MCF 10A (cell line): Measurements from ENCODE around the gene GCFC2. TPM values are rescaled to one million over a fixed set of nuclear protein-coding genes. Genes with fewer than 3 reads are reported as not detected.

Experiments
- Bru-seq: library from RNA; stranded (reverse); fragments of 400-500 nt; gene quantifications from one replicate; lab custom pipeline; 2021; lab: Mats Ljungman, UMichigan
- BruChase-seq, 2 experiments: library from RNA; stranded (reverse); fragments of 400-500 nt; gene quantifications; one replicate each; lab custom pipeline; 2021; lab: Mats Ljungman, UMichigan
- BruUV-seq: library from RNA; stranded (reverse); fragments of 400-500 nt; replicated peaks from 2 replicates; lab custom pipeline; 2021; lab: Mats Ljungman, UMichigan
- CTCF ChIA-PET: fragments of 300-600 bp; sonication (Branson Sonifier 250); formaldehyde crosslinking; extraction: SDS; loops from one replicate; lab custom pipeline; 2021; ENCODE audit warnings: antibody characterized with exemption, inconsistent platforms; lab: Yijun Ruan, JAX
- POLR2A ChIA-PET: fragments of 300-600, 350-650 bp; sonication (Branson Sonifier 250); formaldehyde crosslinking; extraction: SDS; loops from one replicate; lab custom pipeline; 2020; ENCODE audit warnings: antibody characterized with exemption, inconsistent platforms; lab: Yijun Ruan, JAX
- DNase-seq: peaks from one replicate; pipeline ENCODE4 v3.0.0-alpha.2; 2018; ENCODE audit not compliant: unreplicated experiment
- H3K27ac Mint-ChIP-seq: one replicate; pipeline ENCODE4 v1.8.0; 2022; ENCODE audit warnings: mild to moderate bottlenecking, low read depth, mixed read lengths; ENCODE audit not compliant: unreplicated experiment
- H3K27me3 Mint-ChIP-seq: one replicate; pipeline ENCODE4 v1.8.0; 2022; ENCODE audit warnings: mixed read lengths; ENCODE audit not compliant: insufficient read depth, unreplicated experiment
- H3K36me3 Mint-ChIP-seq: one replicate; pipeline ENCODE4 v1.8.0; 2022; ENCODE audit warnings: mild to moderate bottlenecking, moderate library complexity, mixed read lengths; ENCODE audit not compliant: insufficient read depth, unreplicated experiment
- H3K4me1 Mint-ChIP-seq: one replicate; pipeline ENCODE4 v1.8.0; 2022; ENCODE audit warnings: mixed read lengths; ENCODE audit not compliant: insufficient read depth, unreplicated experiment
- H3K4me3 Mint-ChIP-seq: one replicate; pipeline ENCODE4 v1.8.0; 2022; ENCODE audit warnings: mild to moderate bottlenecking, moderate library complexity, mixed read lengths; ENCODE audit not compliant: unreplicated experiment
- H3K9me3 Mint-ChIP-seq: one replicate; pipeline ENCODE4 v1.8.0; 2022; ENCODE audit warnings: mixed read lengths; ENCODE audit not compliant: unreplicated experiment
- CTCF ChIP-seq: fragments of 200-600 bp; IDR thresholded peaks from one replicate; pipeline ENCODE4 v1.8.0; 2022; ENCODE audit warnings: antibody characterized with exemption, mild to moderate bottlenecking; ENCODE audit not compliant: unreplicated experiment
- intact Hi-C: fragments of 100-400 bp; cut with micrococcal nuclease; formaldehyde crosslinking; loops from 2 replicates; pipeline ENCODE4 v1.14.1; 2022
- long read RNA-seq: library from polyadenylated mRNA; stranded (forward); transcript quantifications from one replicate; pipeline ENCODE4 v2.0.0, GENCODE V29; 2022
- total RNA-seq: library from RNA; stranded (reverse); gene quantifications from 2 replicates; pipeline ENCODE4 v1.2.3, GENCODE V29; 2022

The GCFC2 gene
- total RNA-seq (38.5 and 41.3 TPM in 2 replicates), Bru-seq, nascent RNA (percentile 80 among the genes with signal in this experiment), BruChase-seq, experiment 1, labeled RNA remaining after a 6-hour chase (percentile 71 among the genes with signal in this experiment), BruChase-seq, experiment 2, labeled RNA remaining after a 2-hour chase (percentile 80 among the genes with signal in this experiment)
- long read RNA-seq, full-length matches to known transcripts, result 77 of 110 reads
- long read RNA-seq, partial matches to known transcripts, result 7 of 110 reads
- long read RNA-seq, other reads (novel, unspliced or antisense), result 26 of 110 reads

- Mint-ChIP-seq H3K36me3 (peaks cover 13% of the 10 kb centered on the region), H3K27me3 (no peaks in the 10 kb centered on the region), H3K4me1 (peaks cover 21% of the 10 kb centered on the region), H3K27ac (peak within 1 kb of the TSS; percentile 90), H3K9me3 (no peaks in the 10 kb centered on the region), H3K4me3 (peak within 1 kb of the TSS; percentile 73)
- peak; percentile 89 for DNase-seq
- BruUV-seq, result no TSS peak
- POLR2A ChIA-PET, result interaction anchor here (1.1 to 2.0 kb wide), 3 partner anchors 12 to 64 kb away, joined by 3 to 21 read pairs (median 8); partner anchors contain the start of gene MRPL19
- peak; percentile 36 for TF ChIP-seq CTCF
- intact Hi-C loops, result no loop called here
- CTCF ChIA-PET, result interaction anchor here (0.5 to 1.5 kb wide), 5 partner anchors 8 to 893 kb away, joined by 3 to 8 read pairs (median 4); no protein-coding TSS in a partner anchor
These were observed at the start of gene GCFC2 for GRCh38 chr2:75710577-75711253. Gene GCFC2, minus strand, starts transcription at chr2:75710915. Its CDS starts 60 bp downstream, at chr2:75710855.

- Mint-ChIP-seq H3K4me3 (no peak overlapping the region), H3K9me3 (no peaks in the 10 kb centered on the region), H3K4me1 (peaks cover 5% of the 10 kb centered on the region), H3K27ac (no peak overlapping the region), H3K36me3 (no peaks in the 10 kb centered on the region), H3K27me3 (no peaks in the 10 kb centered on the region)
- POLR2A ChIA-PET, result interaction anchor here (0.9 kb wide), 1 partner anchor 11 kb away, joined by 3 read pairs; no protein-coding TSS in a partner anchor
- DNase-seq, result no peak
- no peak for TF ChIP-seq CTCF
- no TSS peak for BruUV-seq
- intact Hi-C loops, result no loop called here
- CTCF ChIA-PET, result interaction anchor here (0.7 to 3.0 kb wide), 4 partner anchors 23 to 476 kb away, joined by 3 to 15 read pairs (median 4); no protein-coding TSS in a partner anchor
These were observed 42.1 kb upstream of the GCFC2 start for GRCh38 chr2:75752828-75753227.

GRCh38 chr2:75751824-75752468 is 41.2 kb upstream of the GCFC2 start:
- H3K36me3 Mint-ChIP-seq, result no peaks in the 10 kb centered on the region
- no peak for DNase-seq
- no peak for TF ChIP-seq CTCF
- CTCF ChIA-PET, result interaction anchor here (0.6 to 3.0 kb wide), 3 partner anchors 22 to 631 kb away, joined by 3 to 15 read pairs (median 3); no protein-coding TSS in a partner anchor
- H3K4me1 Mint-ChIP-seq, result peaks cover 5% of the 10 kb centered on the region
- no TSS peak for BruUV-seq
- no peak overlapping the region for H3K4me3 Mint-ChIP-seq
- POLR2A ChIA-PET, result no interaction called here
- no peaks in the 10 kb centered on the region for H3K27me3 Mint-ChIP-seq
- no peak overlapping the region for H3K27ac Mint-ChIP-seq
- no peaks in the 10 kb centered on the region for H3K9me3 Mint-ChIP-seq
- intact Hi-C loops, result no loop called here
